B cell (primary cell): Measurements from ENCODE around the gene PLD5. TPM values are rescaled to one million over a fixed set of nuclear protein-coding genes. Genes with fewer than 3 reads are reported as not detected.
"Not testable (repeated sequence)": the region's sequence is repeated elsewhere in the genome, so short reads cannot be mapped to it uniquely, and the experiment has no call there.

Experiments used
- ATAC-seq: fragments of 200-7000 bp; cut with Tn5 transposase; one replicate; pipeline ENCODE4 v1.10.0; 2021; ENCODE audit warnings: low read depth, mild to moderate bottlenecking, moderate number of reproducible peaks, moderate library complexity
- CTCF ChIA-PET: fragments of 350-600 bp; sonication (Branson Sonifier 250); formaldehyde crosslinking; loops from one replicate; lab custom pipeline; 2021; ENCODE audit warnings: antibody characterized with exemption, inconsistent platforms; lab: Charles Lee
- POLR2A ChIA-PET: fragments of 350-600 bp; sonication (Branson Sonifier 250); formaldehyde crosslinking; loops from one replicate; lab custom pipeline; 2021; ENCODE audit warnings: antibody characterized with exemption; lab: Charles Lee
- DNase-seq: peaks from one replicate; pipeline ENCODE4 v3.0.0; 2013
- H2AFZ ChIP-seq: 2 replicates; pipeline ENCODE4 v1.6.1; 2012; ENCODE audit warnings: mild to moderate bottlenecking, low read depth, low read length; ENCODE audit not compliant: insufficient read depth, poor library complexity, severe bottlenecking
- H3K27ac ChIP-seq, 2 donors: 1 replicate in 1 of 2; 2 replicates in 1 of 2; pipeline ENCODE4 v1.5.1; 2012 to 2013; ENCODE audit warnings: low read length in 2 of 2, mild to moderate bottlenecking in 2 of 2, moderate library complexity in 1 of 2
- H3K27me3 ChIP-seq, 4 experiments: fragments of 200-600 bp in 1 of 4; sonication (generic) in 1 of 4; replicated peaks in 1 of 4; 1 replicate in 2 of 4; 2 replicates in 2 of 4; pipeline versions ENCODE4 v1.6.1 to v1.7.0; 2013 to 2016; ENCODE audit warnings: low read length in 3 of 4, mild to moderate bottlenecking in 2 of 4, mixed read lengths in 1 of 4, moderate library complexity in 1 of 4; ENCODE audit not compliant: insufficient read depth in 4 of 4, control insufficient read depth in 3 of 4; ENCODE audit errors: control extremely low read depth in 1 of 4
- H3K36me3 ChIP-seq, 2 experiments: replicated peaks in 1 of 2; 1 replicate in 1 of 2; 2 replicates in 1 of 2; pipeline versions ENCODE4 v1.6.1 to v1.7.1; 2013; ENCODE audit warnings: low read length in 1 of 2; ENCODE audit not compliant: insufficient read depth in 2 of 2, control insufficient read depth in 1 of 2; ENCODE audit errors: control extremely low read depth in 1 of 2, extremely low read depth in 1 of 2
- H3K4me1 ChIP-seq, 2 donors: fragments of 200-600 bp in 1 of 2; sonication (generic) in 1 of 2; 1 replicate in 1 of 2; 2 replicates in 1 of 2; pipeline versions ENCODE4 v1.5.1 to v1.6.1; 2013 to 2017; ENCODE audit warnings: low read length in 2 of 2; ENCODE audit not compliant: control insufficient read depth in 2 of 2, insufficient read depth in 2 of 2
- H3K4me2 ChIP-seq: replicated peaks from 2 replicates; pipeline ENCODE3; 2012; ENCODE audit warnings: mild to moderate bottlenecking, low read depth, low read length; ENCODE audit not compliant: poor library complexity, severe bottlenecking
- H3K4me3 ChIP-seq, 5 experiments: fragments of 200-600 bp in 1 of 5; sonication (generic) in 1 of 5; 1 replicate in 3 of 5; 2 replicates in 2 of 5; pipeline versions ENCODE4 v1.5.1 to v1.7.0; 2011 to 2016; ENCODE audit warnings: low read length in 4 of 5, mild to moderate bottlenecking in 4 of 5, low read depth in 2 of 5, control low read depth in 1 of 5, moderate library complexity in 1 of 5; ENCODE audit not compliant: insufficient read depth in 1 of 5; ENCODE audit errors: control extremely low read depth in 1 of 5, extremely low read depth in 1 of 5
- H3K79me2 ChIP-seq: fragments of 200-600 bp; sonication (generic); one replicate; pipeline ENCODE4 v1.6.0; 2016; ENCODE audit warnings: low read length; ENCODE audit not compliant: control insufficient read depth, insufficient read depth
- H3K9ac ChIP-seq: fragments of 200-600 bp; sonication (generic); 2 replicates; pipeline ENCODE4 v1.6.1; 2017; ENCODE audit warnings: mild to moderate bottlenecking, low read length, moderate library complexity
- H3K9me3 ChIP-seq, 3 donors: one replicate each; pipeline versions ENCODE4 v1.6.1 to v1.7.1; 2013; ENCODE audit warnings: low read length in 2 of 3; ENCODE audit not compliant: control insufficient read depth in 2 of 3, insufficient read depth in 1 of 3; ENCODE audit errors: control extremely low read depth in 1 of 3
- H4K20me1 ChIP-seq: 2 replicates; pipeline ENCODE4 v1.6.0; 2012; ENCODE audit warnings: mild to moderate bottlenecking, low read length; ENCODE audit not compliant: insufficient read depth, control insufficient read depth, poor library complexity, severe bottlenecking
- H3K27ac Mint-ChIP-seq: one replicate; pipeline ENCODE4 v1.8.0; 2021; ENCODE audit warnings: mixed read lengths
- H3K27me3 Mint-ChIP-seq: one replicate; pipeline ENCODE4 v1.8.0; 2021; ENCODE audit warnings: mixed read lengths
- H3K4me1 Mint-ChIP-seq: one replicate; pipeline ENCODE4 v1.8.0; 2021; ENCODE audit warnings: mixed read lengths
- H3K4me3 Mint-ChIP-seq: one replicate; pipeline ENCODE4 v1.8.0; 2021; ENCODE audit warnings: mixed read lengths
- H3K9me3 Mint-ChIP-seq: one replicate; pipeline ENCODE4 v1.8.0; 2022; ENCODE audit warnings: mixed read lengths; ENCODE audit not compliant: insufficient read depth
- CTCF ChIP-seq: fragments of 200-600 bp; IDR thresholded peaks from one replicate; pipeline ENCODE4 v1.8.0; 2022; ENCODE audit warnings: antibody characterized with exemption, mild to moderate bottlenecking
- EZH2 ChIP-seq: IDR thresholded peaks from 2 replicates; pipeline ENCODE4 v1.6.1; 2012; ENCODE audit warnings: borderline replicate concordance, low read depth, mild to moderate bottlenecking, moderate library complexity, low read length; ENCODE audit not compliant: insufficient read depth, poor library complexity, severe bottlenecking
- WGBS: methylation state at CpG from one replicate; pipeline ENCODE4 v1.1.5; 2013; ENCODE audit warnings: missing lambda C conversion rate; ENCODE audit not compliant: insufficient coverage; 5-methylcytosine and 5-hydroxymethylcytosine counted together
- intact Hi-C: fragments of 100-400 bp; cut with micrococcal nuclease; formaldehyde crosslinking; loops from one replicate; pipeline ENCODE4 v1.10.0; 2022
- polyA plus RNA-seq: library from polyadenylated mRNA; depleted of rRNA; stranded (reverse); fragments of >200 nt; gene quantifications from 2 replicates; pipeline ENCODE4 v1.2.3, GENCODE V29; 2012
- total RNA-seq, 2 donors: library from RNA; stranded (reverse); fragments of 120-200 nt in 1 of 2; gene quantifications; 1 replicate in 1 of 2; 2 replicates in 1 of 2; pipeline versions ENCODE4 v1.2.3 to v1.2.4, GENCODE V29; 2013 to 2022

The PLD5 gene
- total and polyA plus RNA-seq, 2 donors (not counting 1 experiment from before 2014, with no cell fraction given), result 0.37 to 1.9 TPM

- not testable (repeated sequence) for H4K20me1 ChIP-seq, H3K36me3 ChIP-seq
- 100% methylated on average over 1 of the region's 3 CpGs for WGBS
Measured at GRCh38 chr1:242058181-242058580, 466.3 kb downstream of the PLD5 start.

GRCh38 chr1:242057745-242058115, 466.8 kb downstream of the PLD5 start:
- Mint-ChIP-seq H3K4me3 (no peak overlapping the region), H3K4me1 (no peaks in the 10 kb centered on the region), H3K27ac (no peak overlapping the region), H3K27me3 (peaks cover 6% of the 10 kb centered on the region), H3K9me3 (no peaks in the 10 kb centered on the region)
- H3K36me3 ChIP-seq, result no peaks in the 10 kb centered on the region
- ChIA-PET POLR2A (no interaction called here), CTCF (no interaction called here)
- no peak overlapping the region for H2AFZ ChIP-seq
- WGBS, result no CpG with 5 or more reads among the region's 3 CpGs
- peaks cover 0 to 4% (median 0%) of the 10 kb centered on the region in 3 donors for H3K9me3 ChIP-seq
- no peak overlapping the region for H3K4me3 ChIP-seq
- H3K9ac ChIP-seq, result no peak overlapping the region
- no peaks in the 10 kb centered on the region for H3K4me1 ChIP-seq
- no peaks in the 10 kb centered on the region for H3K79me2 ChIP-seq
- intact Hi-C loops, result no loop called here
- no peak for DNase-seq
- no peak overlapping the region for H3K4me2 ChIP-seq
- TF ChIP-seq EZH2 (no peak), CTCF (no peak)
- no peak for ATAC-seq
- no peaks in the 10 kb centered on the region for H4K20me1 ChIP-seq
- no peaks in the 10 kb centered on the region for H3K27me3 ChIP-seq
- H3K27ac ChIP-seq, result no peak overlapping the region

More at GRCh38 chr1:242058181-242058580, 466.3 kb downstream of the PLD5 start:
- H3K4me2 ChIP-seq, H3K27me3 ChIP-seq, DNase-seq, H3K27me3 Mint-ChIP-seq, H3K4me1 ChIP-seq, POLR2A ChIA-PET, intact Hi-C loops, H3K9ac ChIP-seq, H3K27ac ChIP-seq, H3K4me3 Mint-ChIP-seq, H3K79me2 ChIP-seq, H3K9me3 Mint-ChIP-seq, H2AFZ ChIP-seq, H3K4me1 Mint-ChIP-seq, CTCF ChIA-PET, H3K4me3 ChIP-seq, H3K27ac Mint-ChIP-seq, H3K9me3 ChIP-seq, ATAC-seq: not testable (repeated sequence)
